ENCODE measurements around the gene RTP3.

The RTP3 gene

GRCh38 chr3:46477756-46478155 is 20.0 kb upstream of the RTP3 start:
- Histone ChIP-seq H2BK15ac (ENCODE audit: low read length) (no peak overlapping the region), H2BK12ac (ENCODE audit: low read length) (no peak overlapping the region), H2AK5ac (ENCODE audit: low read depth, low read length) (no peak overlapping the region), H3K18ac (ENCODE audit: low read length) (no peak overlapping the region), H2BK120ac (ENCODE audit: low read depth, low read length) (no peak overlapping the region), H4K91ac (ENCODE audit: low read depth, low read length, poor library complexity) (no peak overlapping the region), H3K4me1 (ENCODE audit: control insufficient read depth in 2 of 2, insufficient read depth in 1 of 2, low read depth in 1 of 2, low read length in 2 of 2) (peaks cover 0 to 2% of the 10 kb centered on the region in 2 donors), H3K14ac (ENCODE audit: low read length) (no peak overlapping the region), H3K36me3 (replicated peaks in 1 of 2; ENCODE audit: control insufficient read depth in 2 of 2, insufficient read depth in 2 of 2, low read length in 2 of 2) (no peaks in the 10 kb centered on the region), H3K27ac (replicated peaks; ENCODE audit: low read length) (no peak overlapping the region), H3K79me1 (ENCODE audit: low read depth, low read length) (no peaks in the 10 kb centered on the region), H3K9ac (ENCODE audit: low read depth, low read length, poor library complexity) (no peak overlapping the region), H4K8ac (ENCODE audit: low read depth, low read length) (no peak overlapping the region), H3K4me2 (ENCODE audit: insufficient read depth, low read length, poor library complexity, severe bottlenecking) (no peak overlapping the region), H3K9me3 (replicated peaks in 1 of 2; ENCODE audit: control insufficient read depth in 2 of 2, insufficient read depth in 1 of 2, low read depth in 1 of 2, low read length in 2 of 2) (peaks cover 0 to 2% of the 10 kb centered on the region in 2 donors), H2AFZ (ENCODE audit: low read length) (no peak overlapping the region), H3K27me3 (ENCODE audit: control insufficient read depth in 3 of 3, insufficient read depth in 3 of 3, low read depth in 1 of 3, low read length in 3 of 3) (no peaks in the 10 kb centered on the region), H3K23ac (ENCODE audit: low read depth, low read length, poor library complexity) (no peak overlapping the region), H2BK5ac (ENCODE audit: low read length) (no peak overlapping the region), H3K4ac (ENCODE audit: low read length) (no peak overlapping the region), H3K4me3 (ENCODE audit: low read length in 2 of 2) (no peak overlapping the region)
- DNase-seq (ENCODE audit: low spot score): no peak
- no CpG with 5 or more reads among the region's 6 CpGs for WGBS, 2 donors (ENCODE audit: extremely low coverage in 2 of 2, insufficient read length in 2 of 2, insufficient replicate concordance in 1 of 2)

- Histone ChIP-seq H3K36me3 (replicated peaks in 1 of 2; ENCODE audit: control insufficient read depth in 2 of 2, insufficient read depth in 2 of 2, low read length in 2 of 2) (no peaks in the 10 kb centered on the region), H3K9me3 (replicated peaks in 1 of 2; ENCODE audit: control insufficient read depth in 2 of 2, insufficient read depth in 1 of 2, low read depth in 1 of 2, low read length in 2 of 2) (peaks cover 0 to 2% of the 10 kb centered on the region in 2 donors), H4K8ac (ENCODE audit: low read depth, low read length) (peak overlapping the region; percentile 23), H3K18ac (ENCODE audit: low read length) (peak overlapping the region; percentile 61), H3K4me3 (ENCODE audit: low read length in 2 of 2) (peak overlapping the region in 1 of 2 donors; percentile 60), H3K79me1 (ENCODE audit: low read depth, low read length) (no peaks in the 10 kb centered on the region), H3K4ac (ENCODE audit: low read length) (no peak overlapping the region), H3K27ac (replicated peaks; ENCODE audit: low read length) (no peak overlapping the region), H3K9ac (ENCODE audit: low read depth, low read length, poor library complexity) (no peak overlapping the region), H3K14ac (ENCODE audit: low read length) (peak overlapping the region; percentile 61), H2BK15ac (ENCODE audit: low read length) (no peak overlapping the region), H3K4me2 (ENCODE audit: insufficient read depth, low read length, poor library complexity, severe bottlenecking) (no peak overlapping the region), H2BK12ac (ENCODE audit: low read length) (no peak overlapping the region), H2AK5ac (ENCODE audit: low read depth, low read length) (no peak overlapping the region), H2AFZ (ENCODE audit: low read length) (no peak overlapping the region), H4K91ac (ENCODE audit: low read depth, low read length, poor library complexity) (no peak overlapping the region), H3K27me3 (ENCODE audit: control insufficient read depth in 3 of 3, insufficient read depth in 3 of 3, low read depth in 1 of 3, low read length in 3 of 3) (no peaks in the 10 kb centered on the region), H3K23ac (ENCODE audit: low read depth, low read length, poor library complexity) (no peak overlapping the region), H3K4me1 (ENCODE audit: control insufficient read depth in 2 of 2, insufficient read depth in 1 of 2, low read depth in 1 of 2, low read length in 2 of 2) (peaks cover 0 to 2% of the 10 kb centered on the region in 2 donors), H2BK5ac (ENCODE audit: low read length) (no peak overlapping the region), H2BK120ac (ENCODE audit: low read depth, low read length) (no peak overlapping the region)
- WGBS, 2 donors (ENCODE audit: extremely low coverage in 2 of 2, insufficient read length in 2 of 2, insufficient replicate concordance in 1 of 2): no CpG with 5 or more reads among the region's 5 CpGs
- no peak for DNase-seq (ENCODE audit: low spot score)
These were observed 19.4 kb upstream of the RTP3 start for GRCh38 chr3:46478341-46478740.

GRCh38 chr3:46479021-46479420 is 18.8 kb upstream of the RTP3 start:
- no peaks in the 10 kb centered on the region for H3K9me3 ChIP-seq (replicated peaks in 1 of 2; ENCODE audit: control insufficient read depth in 2 of 2, insufficient read depth in 1 of 2, low read depth in 1 of 2, low read length in 2 of 2)
- H4K8ac ChIP-seq (ENCODE audit: low read depth, low read length): no peak overlapping the region
- H3K4me2 ChIP-seq (ENCODE audit: insufficient read depth, low read length, poor library complexity, severe bottlenecking): no peak overlapping the region
- no peak overlapping the region for H3K23ac ChIP-seq (ENCODE audit: low read depth, low read length, poor library complexity)
- H3K9ac ChIP-seq (ENCODE audit: low read depth, low read length, poor library complexity): no peak overlapping the region
- H2AK5ac ChIP-seq (ENCODE audit: low read depth, low read length): no peak overlapping the region
- no peak overlapping the region for H2BK15ac ChIP-seq (ENCODE audit: low read length)
- no peak overlapping the region for H3K4ac ChIP-seq (ENCODE audit: low read length)
- H3K79me1 ChIP-seq (ENCODE audit: low read depth, low read length): no peaks in the 10 kb centered on the region
- DNase-seq (ENCODE audit: low spot score): no peak
- no peaks in the 10 kb centered on the region for H3K27me3 ChIP-seq (ENCODE audit: control insufficient read depth in 3 of 3, insufficient read depth in 3 of 3, low read depth in 1 of 3, low read length in 3 of 3)
- H3K14ac ChIP-seq (ENCODE audit: low read length): no peak overlapping the region
- H3K4me1 ChIP-seq (ENCODE audit: control insufficient read depth in 2 of 2, insufficient read depth in 1 of 2, low read depth in 1 of 2, low read length in 2 of 2): peaks cover 0 to 2% of the 10 kb centered on the region in 2 donors
- H3K18ac ChIP-seq (ENCODE audit: low read length): peak overlapping the region; percentile 42
- no peak overlapping the region for H2BK12ac ChIP-seq (ENCODE audit: low read length)
- H2BK5ac ChIP-seq (ENCODE audit: low read length): no peak overlapping the region
- no peaks in the 10 kb centered on the region for H3K36me3 ChIP-seq (replicated peaks in 1 of 2; ENCODE audit: control insufficient read depth in 2 of 2, insufficient read depth in 2 of 2, low read length in 2 of 2)
- no CpG with 5 or more reads among the region's 5 CpGs for WGBS, 2 donors (ENCODE audit: extremely low coverage in 2 of 2, insufficient read length in 2 of 2, insufficient replicate concordance in 1 of 2)
- no peak overlapping the region for H2BK120ac ChIP-seq (ENCODE audit: low read depth, low read length)
- H3K27ac ChIP-seq (replicated peaks; ENCODE audit: low read length): no peak overlapping the region
- H4K91ac ChIP-seq (ENCODE audit: low read depth, low read length, poor library complexity): no peak overlapping the region
- no peak overlapping the region for H2AFZ ChIP-seq (ENCODE audit: low read length)
- no peak overlapping the region for H3K4me3 ChIP-seq (ENCODE audit: low read length in 2 of 2)

- no peak overlapping the region for H3K9ac ChIP-seq (ENCODE audit: low read depth, low read length, poor library complexity)
- no peak overlapping the region for H3K18ac ChIP-seq (ENCODE audit: low read length)
- H3K27me3 ChIP-seq (ENCODE audit: control insufficient read depth in 3 of 3, insufficient read depth in 3 of 3, low read depth in 1 of 3, low read length in 3 of 3): no peaks in the 10 kb centered on the region
- H3K4me3 ChIP-seq (ENCODE audit: low read length in 2 of 2): no peak overlapping the region
- H2BK120ac ChIP-seq (ENCODE audit: low read depth, low read length): no peak overlapping the region
- no peaks in the 10 kb centered on the region for H3K79me1 ChIP-seq (ENCODE audit: low read depth, low read length)
- peaks cover 0 to 2% of the 10 kb centered on the region in 2 donors for H3K4me1 ChIP-seq (ENCODE audit: control insufficient read depth in 2 of 2, insufficient read depth in 1 of 2, low read depth in 1 of 2, low read length in 2 of 2)
- H4K91ac ChIP-seq (ENCODE audit: low read depth, low read length, poor library complexity): no peak overlapping the region
- no peak for DNase-seq (ENCODE audit: low spot score)
- no peak overlapping the region for H2BK12ac ChIP-seq (ENCODE audit: low read length)
- H3K9me3 ChIP-seq (replicated peaks in 1 of 2; ENCODE audit: control insufficient read depth in 2 of 2, insufficient read depth in 1 of 2, low read depth in 1 of 2, low read length in 2 of 2): no peaks in the 10 kb centered on the region
- H2BK15ac ChIP-seq (ENCODE audit: low read length): no peak overlapping the region
- no peak overlapping the region for H3K4me2 ChIP-seq (ENCODE audit: insufficient read depth, low read length, poor library complexity, severe bottlenecking)
- WGBS, 2 donors (ENCODE audit: extremely low coverage in 2 of 2, insufficient read length in 2 of 2, insufficient replicate concordance in 1 of 2): no CpG with 5 or more reads among the region's 5 CpGs
- no peak overlapping the region for H3K4ac ChIP-seq (ENCODE audit: low read length)
- H3K23ac ChIP-seq (ENCODE audit: low read depth, low read length, poor library complexity): no peak overlapping the region
- no peak overlapping the region for H4K8ac ChIP-seq (ENCODE audit: low read depth, low read length)
- H3K27ac ChIP-seq (replicated peaks; ENCODE audit: low read length): no peak overlapping the region
- no peaks in the 10 kb centered on the region for H3K36me3 ChIP-seq (replicated peaks in 1 of 2; ENCODE audit: control insufficient read depth in 2 of 2, insufficient read depth in 2 of 2, low read length in 2 of 2)
- H2BK5ac ChIP-seq (ENCODE audit: low read length): no peak overlapping the region
- H3K14ac ChIP-seq (ENCODE audit: low read length): no peak overlapping the region
- no peak overlapping the region for H2AK5ac ChIP-seq (ENCODE audit: low read depth, low read length)
- H2AFZ ChIP-seq (ENCODE audit: low read length): no peak overlapping the region
These were observed 18.1 kb upstream of the RTP3 start for GRCh38 chr3:46479696-46480095.
